ENCODE results near the gene PIAS2.
"Not testable (repeated sequence)": the region's sequence is repeated elsewhere in the genome, so short reads cannot be mapped to it uniquely, and the experiment has no call there.

Gene PIAS2, protein sequence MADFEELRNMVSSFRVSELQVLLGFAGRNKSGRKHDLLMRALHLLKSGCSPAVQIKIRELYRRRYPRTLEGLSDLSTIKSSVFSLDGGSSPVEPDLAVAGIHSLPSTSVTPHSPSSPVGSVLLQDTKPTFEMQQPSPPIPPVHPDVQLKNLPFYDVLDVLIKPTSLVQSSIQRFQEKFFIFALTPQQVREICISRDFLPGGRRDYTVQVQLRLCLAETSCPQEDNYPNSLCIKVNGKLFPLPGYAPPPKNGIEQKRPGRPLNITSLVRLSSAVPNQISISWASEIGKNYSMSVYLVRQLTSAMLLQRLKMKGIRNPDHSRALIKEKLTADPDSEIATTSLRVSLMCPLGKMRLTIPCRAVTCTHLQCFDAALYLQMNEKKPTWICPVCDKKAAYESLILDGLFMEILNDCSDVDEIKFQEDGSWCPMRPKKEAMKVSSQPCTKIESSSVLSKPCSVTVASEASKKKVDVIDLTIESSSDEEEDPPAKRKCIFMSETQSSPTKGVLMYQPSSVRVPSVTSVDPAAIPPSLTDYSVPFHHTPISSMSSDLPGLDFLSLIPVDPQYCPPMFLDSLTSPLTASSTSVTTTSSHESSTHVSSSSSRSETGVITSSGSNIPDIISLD

DNA sequence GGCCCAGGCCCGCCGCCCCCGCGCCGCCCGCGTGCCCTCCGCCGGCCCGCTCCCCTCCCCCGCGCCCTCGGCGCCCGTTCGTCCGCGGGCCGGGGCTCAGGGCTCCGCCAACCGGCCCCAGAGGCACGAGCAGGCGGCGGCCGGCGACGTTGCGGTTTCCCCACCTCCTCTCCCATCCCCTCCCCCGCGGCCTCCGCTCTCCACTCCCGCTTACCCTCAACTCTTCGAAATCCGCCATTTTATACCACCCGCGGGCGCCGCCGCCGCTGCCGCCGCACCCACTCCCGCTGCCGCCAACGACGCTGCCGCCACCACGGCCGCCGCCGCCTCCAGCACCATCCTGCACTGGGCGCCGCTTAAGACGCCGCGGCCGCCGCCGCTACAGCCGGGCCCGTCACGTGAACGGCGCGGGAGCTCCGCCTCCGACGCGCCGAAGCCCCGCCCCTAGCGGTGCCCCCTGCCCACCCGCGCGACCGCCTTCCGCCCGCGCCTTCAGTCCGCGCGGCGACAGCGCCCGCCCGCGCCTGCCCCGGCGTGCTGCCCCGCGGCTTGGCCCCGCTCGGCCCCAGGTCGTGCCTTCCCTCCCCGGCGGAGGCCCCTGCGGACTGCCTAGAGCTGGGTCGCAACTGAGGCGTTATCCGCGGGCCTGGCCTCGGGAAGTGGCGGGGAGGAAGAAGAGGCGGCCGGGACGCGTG, at the start of gene PIAS2, which contains the start of gene KATNAL2:
TSS of gene PIAS2 (minus strand) at position 400 of the 695 bp plus-strand sequence. CDS start at position 238, 162 bp downstream.
TSS of gene KATNAL2 (plus strand) at position 495 of the 695 bp plus-strand sequence. CDS start 29,271 bp downstream, outside the sequence.
- peak; percentile 72 for DNase-seq

DNA sequence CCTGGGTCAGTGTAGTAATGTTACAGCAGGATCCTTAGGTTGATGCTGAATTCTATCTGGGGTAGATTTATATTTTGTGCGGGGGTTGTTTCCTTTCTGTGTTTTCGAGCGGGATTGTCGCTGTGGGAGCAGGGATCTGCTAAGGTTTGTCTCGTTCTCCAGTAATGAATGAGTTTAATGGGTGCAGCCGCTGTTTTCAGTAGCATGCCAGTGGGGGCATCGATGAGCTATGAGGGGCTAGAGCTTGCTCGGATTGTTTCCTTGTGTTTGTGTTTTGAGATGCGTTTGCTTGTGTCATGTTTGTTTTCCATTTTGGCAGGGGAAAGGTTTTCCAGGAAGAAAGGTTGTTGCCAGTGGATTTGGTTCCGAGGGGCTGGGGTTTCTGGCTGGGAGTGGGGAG, 49.0 kb upstream of the PIAS2 start:
- DNase-seq = not testable (repeated sequence)

DNA sequence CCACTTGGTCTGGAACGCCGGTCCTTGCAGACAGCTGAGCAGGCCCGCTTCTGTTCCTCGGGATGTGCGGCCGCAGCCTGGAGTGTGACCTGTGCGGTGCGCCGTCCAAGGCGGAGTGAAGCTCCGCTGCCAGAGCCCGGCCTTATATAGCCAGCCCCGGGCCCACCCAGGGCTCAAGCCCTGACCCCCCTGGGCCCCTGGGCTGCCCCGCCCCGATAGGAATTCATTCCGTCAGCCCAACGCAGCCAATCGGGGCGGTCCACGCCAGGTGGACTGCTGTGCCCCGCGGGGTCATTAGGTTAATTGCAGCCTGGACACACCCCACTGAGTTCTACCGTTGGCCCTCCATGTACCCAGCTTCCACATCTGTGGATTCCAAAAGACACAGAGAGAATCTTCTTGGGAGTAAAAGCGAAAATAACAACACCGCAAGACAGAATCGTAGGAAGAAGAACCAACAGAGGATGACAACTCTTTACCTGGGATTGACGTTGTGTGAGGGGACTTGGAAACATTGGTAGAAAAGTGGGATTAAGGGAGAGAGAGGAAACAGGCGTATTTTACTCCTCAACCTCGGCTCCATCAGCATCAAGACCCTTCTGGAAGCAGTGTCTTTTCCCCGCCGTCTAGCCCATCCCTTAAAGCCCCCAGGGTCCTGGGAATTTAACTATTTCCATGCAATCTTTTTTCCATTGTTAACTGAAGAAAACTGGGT, 47.4 kb upstream of the PIAS2 start:
- DNase-seq = not testable (repeated sequence)

DNA sequence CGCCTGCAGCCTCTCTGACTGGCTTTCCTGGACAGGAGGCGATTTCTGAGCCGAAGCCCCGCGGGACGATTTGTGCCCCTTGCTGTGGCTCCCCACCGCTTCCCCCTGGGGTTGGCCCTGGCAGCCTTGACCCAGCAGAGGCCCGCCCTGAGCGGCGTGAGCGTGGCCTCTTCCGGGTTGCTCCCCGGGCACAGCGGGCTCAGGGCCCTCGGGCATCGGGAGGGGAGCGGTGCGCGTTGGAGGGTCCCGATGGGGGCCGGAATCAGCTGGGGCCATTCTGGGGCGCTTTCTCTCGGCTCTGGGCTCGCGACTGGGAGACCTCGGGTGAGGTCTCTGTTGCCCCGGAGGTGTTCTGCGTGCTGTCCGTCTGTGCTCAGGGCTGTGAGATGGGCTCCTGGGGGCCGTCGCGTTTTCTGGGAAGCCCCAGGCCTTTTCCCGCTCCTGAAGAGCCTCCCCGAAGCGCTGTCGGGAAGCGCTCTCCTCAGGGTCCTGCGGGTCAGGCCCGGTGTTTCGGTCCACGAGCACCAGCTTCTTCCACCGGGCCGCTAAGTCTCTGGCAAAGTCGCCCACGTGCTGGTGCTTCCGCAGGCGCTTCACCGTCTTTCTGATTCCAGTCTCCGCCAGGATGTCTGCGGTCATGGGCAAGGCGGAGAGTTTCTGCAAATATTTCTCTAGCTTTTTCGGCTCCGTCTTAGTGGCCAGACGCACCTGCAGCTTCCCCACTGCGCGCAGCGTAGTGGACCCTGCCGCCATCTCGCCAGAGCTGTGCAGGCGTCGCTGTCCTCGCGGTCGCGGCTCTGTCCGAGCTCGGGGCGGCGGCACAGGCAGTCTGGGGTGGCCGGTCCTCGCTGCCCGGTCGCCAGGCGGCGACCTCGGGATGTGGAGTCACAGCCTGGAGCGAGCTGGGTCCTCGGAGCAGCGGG, 46.6 kb upstream of the PIAS2 start:
- DNase-seq = not testable (repeated sequence)

DNA sequence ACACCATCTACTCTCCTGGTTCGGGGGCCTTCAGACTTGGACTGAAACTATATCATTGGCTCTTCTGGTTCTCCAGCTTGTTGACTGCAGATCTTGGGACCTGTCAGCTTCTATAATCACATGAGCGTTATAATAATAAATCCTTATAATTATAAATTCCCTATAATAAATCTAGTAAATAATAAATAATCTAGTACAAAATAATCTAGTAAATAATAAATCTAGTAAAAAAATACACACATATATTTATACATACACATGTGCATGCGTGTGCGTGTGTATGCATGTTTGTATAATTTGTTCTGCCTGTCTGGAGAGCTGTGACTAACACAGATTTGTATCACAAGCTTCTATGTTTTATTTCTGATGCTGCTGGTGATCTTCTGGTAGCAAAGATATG, 40.9 kb upstream of the PIAS2 start:
- no peak for DNase-seq

DNA sequence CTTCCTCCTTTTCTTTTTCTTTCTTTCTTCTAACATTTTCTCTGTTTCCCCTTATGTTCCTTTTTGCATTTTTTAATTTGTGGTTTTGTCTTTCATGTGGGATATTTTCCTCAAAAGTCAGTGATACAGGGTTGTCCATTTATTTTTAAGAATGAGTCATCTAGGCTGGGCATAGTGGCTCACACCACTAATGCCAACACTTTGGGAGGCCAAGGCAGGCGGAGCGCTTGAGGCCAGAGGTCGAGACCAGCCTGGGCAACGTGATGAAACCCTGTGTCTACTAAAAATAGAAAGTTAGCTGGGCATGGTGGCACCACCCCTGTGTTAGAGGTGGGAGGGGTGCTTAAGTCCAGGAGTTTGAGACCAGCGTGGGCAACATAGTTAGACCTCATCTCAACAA, 35.9 kb upstream of the PIAS2 start:
- DNase-seq = no peak

DNA sequence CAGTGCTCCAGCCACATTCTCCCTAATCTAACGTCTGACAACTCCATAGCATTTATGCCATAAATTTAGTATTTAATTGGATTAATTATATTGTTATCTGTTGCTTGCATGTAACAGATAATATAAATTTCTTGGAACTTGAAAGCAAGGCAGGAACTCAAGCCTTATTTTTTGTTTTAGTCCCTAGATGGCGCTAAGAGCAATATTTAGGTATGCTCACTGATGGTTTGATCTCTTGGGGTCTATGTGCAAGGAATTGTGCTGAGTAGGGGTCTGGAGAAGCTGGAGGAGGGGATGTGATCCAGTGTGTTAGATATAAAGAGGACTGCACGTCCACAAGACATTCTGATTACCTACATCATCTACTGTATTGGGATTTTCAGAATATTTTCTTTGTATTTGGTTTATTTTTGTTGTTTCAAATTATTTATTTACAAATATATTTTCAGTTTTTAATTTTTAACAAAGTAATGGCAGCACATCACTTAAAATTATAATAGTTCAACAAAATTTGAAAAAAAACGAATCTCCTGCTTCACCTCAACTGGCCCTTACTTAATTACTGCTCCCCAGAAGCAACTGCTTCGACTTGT, 32.9 kb upstream of the PIAS2 start:
- no peak for DNase-seq

DNA sequence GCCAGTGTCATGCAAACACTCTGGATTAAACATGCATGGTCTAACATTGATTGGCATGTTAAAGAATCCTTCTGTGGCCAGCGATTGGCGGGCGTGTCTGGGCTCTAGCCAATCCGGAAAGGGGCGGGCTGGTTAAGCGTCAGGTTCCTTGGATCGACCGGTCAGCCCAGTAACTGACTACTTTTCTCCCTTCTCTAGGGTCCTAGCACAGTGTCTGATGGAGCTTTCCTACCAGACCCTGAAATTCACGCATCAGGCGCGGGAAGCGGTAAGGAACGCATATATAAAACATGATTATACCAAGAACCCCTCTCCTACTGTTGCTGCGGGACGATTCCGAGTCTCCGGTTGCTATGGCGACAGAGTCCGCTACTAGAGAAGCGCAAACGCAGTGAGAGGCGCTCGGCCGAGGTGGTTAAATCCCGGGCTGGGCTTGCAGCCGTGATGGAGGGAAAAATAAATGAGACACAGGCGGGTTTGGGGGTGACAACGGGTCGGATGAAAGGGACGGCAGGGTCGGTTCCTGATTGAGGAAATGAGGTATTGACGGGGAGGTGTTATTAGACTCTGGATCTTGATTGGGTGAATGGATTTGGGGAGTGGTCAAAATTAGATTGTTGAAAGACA, 29.5 kb upstream of the PIAS2 start:
- DNase-seq = peak; percentile 80

DNA sequence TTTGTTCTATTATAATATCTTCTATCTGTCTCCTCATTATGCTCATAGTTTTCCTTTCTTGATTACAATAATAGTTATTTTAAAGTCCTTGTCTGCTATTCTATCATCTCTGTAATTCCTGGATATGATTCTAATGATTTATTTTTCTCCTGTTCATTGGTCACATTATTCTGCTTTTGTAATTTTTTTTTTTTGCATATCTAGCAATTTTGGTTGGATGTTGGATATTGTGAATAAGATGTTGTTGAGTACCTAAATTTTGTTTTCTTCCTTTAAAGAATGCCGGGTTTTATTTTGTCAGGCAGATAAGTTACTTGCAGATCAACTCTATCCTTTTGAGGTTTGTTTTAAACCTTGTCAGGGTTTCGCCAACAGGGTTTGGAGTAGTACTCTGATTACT, 25.3 kb upstream of the PIAS2 start:
- DNase-seq = no peak

DNA sequence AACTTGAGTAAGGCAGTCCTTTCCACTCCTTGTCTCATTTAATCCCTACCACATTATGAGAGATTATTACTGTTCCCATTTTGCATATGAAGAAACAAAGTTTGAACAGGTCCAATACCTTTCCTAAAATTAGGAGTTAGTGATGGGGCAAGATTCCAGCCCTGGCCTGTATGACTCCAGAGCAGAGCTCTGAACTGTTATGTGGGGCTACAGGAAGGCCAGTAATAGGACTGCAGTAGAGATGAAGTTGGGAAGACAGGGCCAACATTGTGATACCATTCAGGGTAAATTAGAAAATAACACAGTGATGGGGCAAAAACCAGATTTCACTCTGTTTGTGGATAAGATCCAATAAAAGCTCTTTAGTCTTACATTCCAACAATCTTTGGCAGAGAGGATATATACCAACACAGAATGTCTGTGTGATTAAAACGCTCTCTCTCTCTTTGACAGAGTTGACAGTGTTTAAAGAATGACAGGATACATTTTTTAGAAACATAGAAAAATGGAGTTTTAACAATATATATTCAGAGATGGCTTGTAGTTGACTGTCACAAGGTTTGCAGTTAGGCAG, 22.8 kb upstream of the PIAS2 start:
- DNase-seq = no peak

DNA sequence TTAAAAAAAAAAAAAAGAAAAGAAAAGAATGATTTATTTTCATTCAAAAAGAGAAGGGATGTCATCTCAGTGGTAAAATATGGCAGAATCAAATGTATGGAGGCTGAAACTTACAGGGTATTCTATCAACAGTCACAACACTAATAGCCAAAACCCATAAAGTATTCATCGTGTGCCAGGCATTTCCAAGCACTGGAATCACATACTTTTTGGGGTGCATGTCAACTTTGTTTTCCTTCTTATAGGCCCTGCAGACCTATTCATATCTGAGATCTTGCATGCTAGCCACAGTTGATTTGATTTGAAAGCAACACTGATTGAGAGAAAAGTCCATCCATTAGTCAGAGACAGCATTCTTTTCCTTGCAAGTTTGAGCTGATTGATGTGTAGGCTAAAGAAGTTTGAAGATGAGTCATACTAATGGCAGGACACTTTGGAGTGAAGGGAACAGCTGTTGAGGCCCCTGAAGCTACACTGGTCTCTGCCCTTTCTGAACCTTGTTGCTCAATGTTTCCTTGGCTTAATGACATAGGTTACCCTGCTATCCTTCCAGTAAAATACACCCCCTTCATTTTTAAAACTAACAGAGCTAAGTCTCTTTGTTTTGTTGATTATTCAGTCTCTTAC, 22.1 kb upstream of the PIAS2 start:
- DNase-seq = peak; percentile 25

DNA sequence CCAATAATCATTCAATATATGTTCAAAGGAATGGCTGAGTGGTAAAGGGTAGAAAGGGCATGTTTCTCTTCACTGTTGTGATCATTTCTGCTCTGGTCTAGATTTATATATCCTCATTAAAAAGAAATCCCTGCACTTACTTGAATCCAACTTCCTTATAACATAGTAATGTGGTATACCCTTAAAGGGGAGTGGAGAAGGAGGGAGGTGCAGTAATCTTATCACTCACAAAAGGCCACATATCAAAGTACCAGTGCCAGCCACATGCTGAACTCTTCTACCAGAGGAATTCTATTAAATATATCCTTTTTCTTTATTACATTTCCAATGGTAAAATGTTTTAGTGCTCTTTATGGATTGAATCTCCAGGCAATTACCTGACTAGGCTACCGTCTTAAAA, 3.3 kb upstream of the PIAS2 start:
- no peak for DNase-seq

DNA sequence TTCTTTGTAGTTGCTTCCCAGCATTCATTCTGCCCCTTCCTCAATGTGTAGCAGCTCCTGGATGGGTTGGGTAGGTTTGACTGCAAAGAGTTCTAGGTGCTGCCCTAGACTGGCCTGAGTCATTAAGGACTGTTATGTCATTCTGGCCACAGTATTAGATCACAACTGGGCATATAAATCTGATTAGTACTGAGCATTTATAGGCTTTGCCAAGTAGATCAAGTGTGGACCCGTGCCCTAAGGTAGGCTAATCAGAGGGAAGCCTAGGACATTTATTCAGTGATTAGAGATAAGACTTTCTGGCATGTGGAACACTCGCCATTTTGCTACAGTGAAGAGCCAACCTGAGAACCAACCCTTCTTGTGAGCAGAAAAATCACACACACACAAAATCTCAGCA, 2.8 kb upstream of the PIAS2 start:
- DNase-seq = no peak

DNA sequence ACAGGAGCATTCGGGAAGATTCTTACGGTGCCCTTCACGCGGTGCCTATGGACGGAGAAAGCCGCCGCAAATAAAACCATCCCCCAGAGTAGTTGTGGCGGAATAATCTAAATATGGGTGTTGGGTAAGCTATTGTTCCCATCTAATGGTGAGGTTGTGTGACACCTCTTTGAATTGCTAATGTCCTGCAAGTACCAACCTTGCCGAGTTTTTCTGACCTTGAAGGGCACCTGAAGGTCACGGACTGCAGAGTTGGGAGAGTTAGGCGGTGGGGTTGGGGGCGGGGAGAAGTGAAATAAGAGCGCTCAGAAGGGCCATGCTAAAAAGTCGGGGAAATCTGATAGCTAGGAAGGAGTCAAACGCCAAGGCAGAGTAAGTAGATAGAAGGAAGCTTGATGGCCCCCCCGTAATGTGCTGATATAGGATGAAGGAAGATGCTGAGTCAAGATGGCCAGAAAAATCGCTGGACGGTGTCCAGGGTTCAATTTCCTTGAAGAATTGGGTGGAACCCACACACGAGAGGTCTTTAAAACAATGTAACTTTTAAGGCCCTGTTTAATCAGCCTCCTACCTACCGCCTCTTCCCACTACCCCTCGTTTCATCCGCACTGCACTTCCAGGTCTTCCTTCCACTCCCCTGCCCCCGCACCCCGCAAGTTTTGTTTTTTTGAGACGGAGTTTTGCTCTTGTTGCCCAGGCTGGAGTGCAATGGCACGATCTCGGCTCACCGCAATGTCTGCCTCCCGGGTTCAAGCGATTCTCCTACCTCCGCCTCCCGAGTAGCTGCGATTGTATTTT, 695 bp upstream of the PIAS2 start:
- DNase-seq = peak; percentile 46

DNA sequence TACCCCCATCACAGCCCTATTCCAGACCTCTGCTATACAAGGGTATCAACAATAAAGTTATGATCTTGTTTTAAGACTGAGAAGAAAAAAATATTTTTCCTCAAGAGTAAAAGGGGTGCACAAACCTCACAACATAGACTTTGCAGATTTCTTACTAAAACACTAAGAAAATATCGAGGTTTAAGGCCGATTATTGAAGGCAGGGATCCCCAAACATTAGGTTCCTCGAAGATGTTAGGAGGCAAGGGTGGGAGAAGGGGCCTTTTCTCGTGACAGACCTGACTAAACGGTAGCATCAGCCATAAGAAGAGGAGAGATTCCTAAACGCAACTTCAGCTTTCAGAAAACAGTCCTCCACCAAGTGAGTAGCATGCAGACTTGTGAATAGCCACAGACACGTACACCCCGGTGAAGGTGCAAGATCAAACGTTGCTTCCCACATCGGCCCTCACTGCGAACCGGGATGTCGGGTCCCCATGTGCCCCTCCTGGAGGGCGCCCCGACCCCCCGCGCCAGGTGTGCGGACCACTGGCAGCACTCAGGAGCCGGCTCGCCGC, 678 bp downstream of the PIAS2 start:
- peak; percentile 26 for DNase-seq

DNA sequence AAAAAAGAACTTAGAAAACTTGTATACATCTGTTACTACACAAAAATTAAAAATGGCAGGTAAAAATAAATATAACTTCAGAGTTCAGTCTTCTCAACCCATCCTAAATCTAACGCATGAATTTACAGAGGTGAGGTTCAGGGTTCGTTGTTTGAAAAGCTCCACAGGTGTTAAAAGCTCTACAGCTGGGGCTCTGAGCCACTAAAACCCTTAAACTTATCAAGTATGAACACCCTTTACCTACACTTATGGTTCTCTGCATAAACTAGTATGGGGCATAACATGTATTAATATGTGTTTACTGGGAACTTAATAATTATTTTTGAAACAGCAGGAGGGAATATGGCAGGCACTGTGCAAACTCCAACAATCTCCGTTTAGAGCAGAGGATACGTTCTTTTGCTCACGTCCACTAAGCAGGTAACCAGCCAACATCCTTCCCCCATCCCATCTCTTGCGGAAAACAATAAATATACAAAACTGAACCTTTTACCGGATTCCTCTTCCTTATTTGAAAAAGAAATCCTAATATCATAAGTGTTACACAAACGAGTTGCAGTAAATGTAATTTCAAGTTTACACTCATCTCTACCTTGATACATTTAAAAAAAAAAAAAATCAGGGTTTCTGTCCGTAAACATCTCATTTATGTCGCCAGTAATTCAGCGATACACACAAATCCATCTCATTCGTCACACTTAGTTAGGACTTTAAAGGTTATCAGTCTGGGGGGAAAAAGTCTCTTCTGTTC, 1.3 kb downstream of the PIAS2 start:
- no peak for DNase-seq

DNA sequence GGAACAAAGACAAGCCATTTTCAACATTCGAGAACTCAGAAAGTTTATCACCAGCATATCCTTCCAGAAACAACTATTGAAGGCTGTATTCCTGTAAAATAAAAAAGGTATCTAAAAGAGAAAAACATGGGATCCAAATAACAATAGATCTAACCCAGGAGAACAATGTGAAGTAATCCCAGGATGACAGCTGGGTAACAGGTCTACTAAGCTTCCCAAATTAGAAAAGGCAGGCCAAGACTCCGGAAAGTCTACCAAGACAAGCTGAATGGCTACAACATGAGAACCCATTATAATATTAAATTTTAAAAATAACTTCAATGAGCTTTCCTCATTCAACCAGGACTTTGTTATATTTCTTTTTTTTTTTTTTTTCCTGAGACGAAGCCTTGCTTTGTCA, 6.5 kb downstream of the PIAS2 start:
- no peak for DNase-seq

DNA sequence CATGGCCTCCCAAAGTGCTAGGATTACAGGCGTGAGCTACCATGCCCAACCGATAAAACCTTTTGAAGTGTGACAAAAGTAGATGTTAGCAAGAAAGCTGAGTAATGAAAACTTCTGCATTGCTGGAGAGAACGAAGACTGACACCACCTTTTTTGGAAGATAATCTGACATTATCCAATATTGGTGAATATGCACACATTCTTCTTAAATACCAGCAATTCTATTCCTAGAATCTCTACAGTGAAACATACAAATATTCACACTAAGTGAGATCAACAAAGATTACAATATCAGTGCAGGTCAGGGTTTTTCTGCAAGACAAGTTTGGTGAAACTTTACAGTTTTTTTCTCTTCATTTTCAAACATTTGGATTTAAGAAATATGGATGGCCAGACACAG, 7.8 kb downstream of the PIAS2 start:
- no peak for DNase-seq

All from fibroblast of skin of right quadriceps (primary cell).